ENCODE measurements around the gene RAB11B.
"Not testable (repeated sequence)": the region's sequence is repeated elsewhere in the genome, so short reads cannot be mapped to it uniquely, and the experiment has no call there.

The RAB11B gene

GRCh38 chr19:8366121-8366581 is 24.0 kb upstream of the RAB11B start:
- no peak for TF ChIP-seq CTCF (IDR thresholded peaks at IDR 0.05; ENCODE audit: low read depth, low read length)
- H3K4me3 ChIP-seq (ENCODE audit: low read depth, low read length) = no peak overlapping the region

- no peak for TF ChIP-seq CTCF (IDR thresholded peaks at IDR 0.05; ENCODE audit: low read depth, low read length)
- H3K4me3 ChIP-seq (ENCODE audit: low read depth, low read length) = no peak overlapping the region
These were observed 23.2 kb upstream of the RAB11B start for GRCh38 chr19:8366961-8367326.

- no peak overlapping the region for H3K4me3 ChIP-seq (ENCODE audit: low read depth, low read length)
- TF ChIP-seq CTCF (IDR thresholded peaks at IDR 0.05; ENCODE audit: low read depth, low read length) = no peak
These were observed 22.7 kb upstream of the RAB11B start for GRCh38 chr19:8367327-8368001.

GRCh38 chr19:8370176-8371010 is 19.8 kb upstream of the RAB11B start:
- H3K4me3 ChIP-seq (ENCODE audit: low read depth, low read length) = no peak overlapping the region
- no peak for TF ChIP-seq CTCF (IDR thresholded peaks at IDR 0.05; ENCODE audit: low read depth, low read length)

- no peak for TF ChIP-seq CTCF (IDR thresholded peaks at IDR 0.05; ENCODE audit: low read depth, low read length)
- no peak overlapping the region for H3K4me3 ChIP-seq (ENCODE audit: low read depth, low read length)
These were observed 19.0 kb upstream of the RAB11B start for GRCh38 chr19:8371011-8371804.

- TF ChIP-seq CTCF (IDR thresholded peaks at IDR 0.05; ENCODE audit: low read depth, low read length) = no peak
- H3K4me3 ChIP-seq (ENCODE audit: low read depth, low read length) = no peak overlapping the region
These were observed 16.0 kb upstream of the RAB11B start for GRCh38 chr19:8373867-8374813.

- H3K4me3 ChIP-seq (ENCODE audit: low read depth, low read length) = not testable (repeated sequence)
These were observed 14.4 kb upstream of the RAB11B start for GRCh38 chr19:8375766-8376165.

GRCh38 chr19:8376373-8376974 is 13.7 kb upstream of the RAB11B start:
- H3K4me3 ChIP-seq (ENCODE audit: low read depth, low read length) = not testable (repeated sequence)

All from WI38 (cell line).